ENCODE results near the gene SYNE4.

- TF ChIP-seq POLR2A (IDR thresholded peaks at IDR 0.05), result no peak
- TF ChIP-seq CTCF (IDR thresholded peaks at IDR 0.05), result no peak
Observed at GRCh38 chr19:35955881-35956634, 52.6 kb downstream of the SYNE4 start.

Data from uterus (tissue), 2 donors.